Liver (tissue), 9 donors: Measurements from ENCODE around the gene UBA3. TPM values are rescaled to one million over a fixed set of nuclear protein-coding genes. Genes with fewer than 3 reads are reported as not detected.

Experiments used
- DNase-seq: peaks from one replicate; pipeline ENCODE4 v3.0.0-alpha.2; 2017; ENCODE audit warnings: low spot score
- H3K27ac ChIP-seq, 2 donors: one replicate each; pipeline ENCODE4 v1.7.0; 2013; ENCODE audit warnings: inconsistent platforms in 2 of 2, low read length in 2 of 2, control low read depth in 1 of 2, low read depth in 1 of 2, mild to moderate bottlenecking in 1 of 2
- H3K27me3 ChIP-seq, 4 donors: one replicate each; pipeline versions ENCODE4 v1.6.1 to v1.7.0; 2013; ENCODE audit warnings: low read length in 3 of 4, inconsistent platforms in 1 of 4, mild to moderate bottlenecking in 1 of 4, moderate library complexity in 1 of 4; ENCODE audit not compliant: control insufficient read depth in 4 of 4, insufficient read depth in 4 of 4
- H3K36me3 ChIP-seq, 4 donors: one replicate each; pipeline versions ENCODE4 v1.6.1 to v1.7.0; 2013; ENCODE audit warnings: low read length in 3 of 4, mild to moderate bottlenecking in 3 of 4, low read depth in 1 of 4, moderate library complexity in 1 of 4; ENCODE audit not compliant: control insufficient read depth in 4 of 4, insufficient read depth in 3 of 4
- H3K4me1 ChIP-seq, 4 donors: one replicate each; pipeline versions ENCODE4 v1.6.1 to v1.7.0; 2013; ENCODE audit warnings: low read length in 3 of 4, mild to moderate bottlenecking in 3 of 4, moderate library complexity in 1 of 4; ENCODE audit not compliant: control insufficient read depth in 4 of 4, insufficient read depth in 4 of 4
- H3K4me3 ChIP-seq, 3 donors: one replicate each; pipeline versions ENCODE4 v1.6.1 to v1.7.0; 2013; ENCODE audit warnings: low read length in 3 of 3, control low read depth in 1 of 3, low read depth in 1 of 3, mild to moderate bottlenecking in 1 of 3
- H3K9ac ChIP-seq, 2 donors: one replicate each; pipeline ENCODE4 v1.7.0; 2013; ENCODE audit warnings: low read length in 2 of 2, mild to moderate bottlenecking in 2 of 2, moderate library complexity in 2 of 2, control low read depth in 1 of 2, low read depth in 1 of 2
- H3K9me3 ChIP-seq, 4 donors: one replicate each; pipeline versions ENCODE4 v1.6.1 to v1.7.0; 2013; ENCODE audit warnings: low read length in 3 of 4; ENCODE audit not compliant: control insufficient read depth in 4 of 4
- JUND ChIP-seq, 2 donors: IDR thresholded peaks; 2 replicates each; pipeline ENCODE4 v1.6.1; 2016; ENCODE audit warnings: antibody characterized with exemption in 2 of 2
- RAD21 ChIP-seq, 2 donors: IDR thresholded peaks; 2 replicates each; pipeline ENCODE4 v1.6.1; 2016; ENCODE audit warnings: antibody characterized with exemption in 2 of 2, mild to moderate bottlenecking in 2 of 2
- RXRA ChIP-seq, 2 donors: IDR thresholded peaks; 2 replicates each; pipeline ENCODE4 v1.6.1; 2017 to 2018; ENCODE audit warnings: antibody characterized with exemption in 2 of 2, mild to moderate bottlenecking in 1 of 2
- SP1 ChIP-seq: IDR thresholded peaks from 2 replicates; pipeline ENCODE4 v1.6.1; 2018; ENCODE audit warnings: antibody characterized with exemption, mild to moderate bottlenecking
- WGBS: extraction: QIAGEN DNeasy Blood & Tissue Kit; methylation state at CpG from one replicate; pipeline ENCODE4 v1.1.7; 2013; 5-methylcytosine and 5-hydroxymethylcytosine counted together
- polyA plus RNA-seq, 2 donors: library from polyadenylated mRNA; stranded (reverse) in 1 of 2; unstranded in 1 of 2; fragments of 200-250 nt in 1 of 2; fragments of >200 nt in 1 of 2; fragmentation: Nextera tagmentation in 1 of 2; extraction: Ambion mirVana in 1 of 2; gene quantifications; one replicate each; pipeline versions ENCODE4 v1.2.1 to v1.2.3, GENCODE V29; 2013 to 2015
- total RNA-seq, 2 donors: library from RNA; depleted of rRNA; stranded (reverse); fragments of >200 nt; gene quantifications; one replicate each; pipeline ENCODE4 v1.2.3, GENCODE V29; 2014
- TF ChIP-seq, protein P1 (sequence below): IDR thresholded peaks from 2 replicates; pipeline ENCODE4 v1.6.1; 2016; ENCODE audit warnings: antibody characterized with exemption
- TF ChIP-seq, protein P2 (sequence below): fragments of 150-350 bp; IDR thresholded peaks from 2 replicates; pipeline ENCODE4 v1.5.1; 2017; ENCODE audit warnings: improper control_type of control experiment, low read depth, low read length; ENCODE audit not compliant: missing input control
- donor health status: healthy.
- donor health status: healthy.
- donor health status: healthy.
- donor health status: healthy.
- donor health status: healthy.

Gene UBA3
- total and polyA plus RNA-seq, 4 donors, result 13.1 to 34.4 (median 26.4) TPM

DNA sequence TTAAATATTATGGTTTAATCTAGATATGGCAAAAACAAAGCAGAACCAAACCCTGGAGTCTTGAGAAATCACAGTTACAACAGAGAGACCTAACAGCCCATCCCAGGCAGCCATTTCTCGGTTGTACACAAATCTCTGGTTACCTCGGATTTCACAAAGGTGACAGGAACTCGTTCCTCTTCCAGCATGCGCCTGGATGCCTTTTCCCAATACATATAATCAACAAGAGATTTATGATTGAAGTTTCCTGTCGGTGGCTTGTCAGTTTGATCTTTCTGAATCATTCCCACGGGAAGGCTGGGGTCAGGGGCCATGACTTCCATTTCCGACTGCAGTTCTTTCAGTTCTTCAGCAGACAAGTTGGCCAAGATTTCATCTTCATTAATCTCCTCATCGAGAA is 41.8 kb upstream of the UBA3 start (continued):
- TF ChIP-seq, protein P1, sequence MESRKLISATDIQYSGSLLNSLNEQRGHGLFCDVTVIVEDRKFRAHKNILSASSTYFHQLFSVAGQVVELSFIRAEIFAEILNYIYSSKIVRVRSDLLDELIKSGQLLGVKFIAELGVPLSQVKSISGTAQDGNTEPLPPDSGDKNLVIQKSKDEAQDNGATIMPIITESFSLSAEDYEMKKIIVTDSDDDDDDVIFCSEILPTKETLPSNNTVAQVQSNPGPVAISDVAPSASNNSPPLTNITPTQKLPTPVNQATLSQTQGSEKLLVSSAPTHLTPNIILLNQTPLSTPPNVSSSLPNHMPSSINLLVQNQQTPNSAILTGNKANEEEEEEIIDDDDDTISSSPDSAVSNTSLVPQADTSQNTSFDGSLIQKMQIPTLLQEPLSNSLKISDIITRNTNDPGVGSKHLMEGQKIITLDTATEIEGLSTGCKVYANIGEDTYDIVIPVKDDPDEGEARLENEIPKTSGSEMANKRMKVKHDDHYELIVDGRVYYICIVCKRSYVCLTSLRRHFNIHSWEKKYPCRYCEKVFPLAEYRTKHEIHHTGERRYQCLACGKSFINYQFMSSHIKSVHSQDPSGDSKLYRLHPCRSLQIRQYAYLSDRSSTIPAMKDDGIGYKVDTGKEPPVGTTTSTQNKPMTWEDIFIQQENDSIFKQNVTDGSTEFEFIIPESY, result no peak
- TF ChIP-seq SP1, result no peak

DNA sequence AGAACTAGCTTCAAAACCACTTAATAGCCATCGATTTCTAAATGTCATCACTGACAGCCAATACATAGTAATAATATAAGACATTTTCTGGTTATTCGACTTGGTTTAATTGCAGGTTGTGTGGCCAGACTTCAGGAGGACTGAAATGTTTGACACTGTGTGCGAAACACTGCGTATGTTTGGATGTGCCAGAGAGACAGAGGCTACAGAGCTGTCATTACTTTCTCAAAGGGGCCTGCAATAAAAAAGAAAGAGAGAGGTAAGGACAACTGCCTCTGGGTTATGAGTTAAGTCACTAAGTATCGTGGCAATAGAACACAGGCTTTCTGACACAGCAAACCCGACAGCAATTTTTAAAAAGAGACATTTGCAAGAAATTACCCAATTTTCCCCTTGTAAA is 41.3 kb upstream of the UBA3 start:
- H3K27ac ChIP-seq, result no peak overlapping the region

DNA sequence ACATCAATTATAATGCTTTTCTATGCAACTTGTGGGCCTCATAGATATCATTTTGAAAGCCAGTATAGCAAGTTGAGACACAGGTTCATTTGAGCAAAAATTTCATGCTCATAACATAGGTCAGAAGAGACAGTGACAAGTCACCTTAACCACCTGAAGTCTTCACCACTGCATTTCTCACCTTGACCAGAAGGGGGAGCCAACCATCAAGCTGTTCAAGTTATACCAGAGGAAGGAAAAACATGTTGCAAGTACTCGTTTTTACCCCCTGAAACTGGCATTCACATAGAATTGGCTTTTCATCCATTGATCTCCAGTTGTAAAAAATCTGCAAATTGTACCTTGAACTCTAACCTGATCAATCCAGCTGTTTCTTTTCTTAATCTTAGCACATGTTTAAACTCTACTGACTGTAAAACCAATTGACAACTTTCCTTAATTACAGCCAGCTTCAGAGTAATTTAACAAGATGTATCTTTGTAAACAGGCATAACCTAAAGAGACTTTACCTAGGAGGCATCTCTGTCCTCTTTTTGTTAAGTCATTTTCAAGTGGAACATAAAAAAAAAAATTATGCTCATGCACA is 40.8 kb upstream of the UBA3 start:
- H3K27me3 ChIP-seq, result no peaks in the 10 kb centered on the region
- no peaks in the 10 kb centered on the region for H3K4me1 ChIP-seq
- TF ChIP-seq RAD21 (IDR thresholded peaks at IDR 0.05) (peak; percentile 88 to 93), JUND (IDR thresholded peaks at IDR 0.05) (no peak)
- TF ChIP-seq, protein P2, sequence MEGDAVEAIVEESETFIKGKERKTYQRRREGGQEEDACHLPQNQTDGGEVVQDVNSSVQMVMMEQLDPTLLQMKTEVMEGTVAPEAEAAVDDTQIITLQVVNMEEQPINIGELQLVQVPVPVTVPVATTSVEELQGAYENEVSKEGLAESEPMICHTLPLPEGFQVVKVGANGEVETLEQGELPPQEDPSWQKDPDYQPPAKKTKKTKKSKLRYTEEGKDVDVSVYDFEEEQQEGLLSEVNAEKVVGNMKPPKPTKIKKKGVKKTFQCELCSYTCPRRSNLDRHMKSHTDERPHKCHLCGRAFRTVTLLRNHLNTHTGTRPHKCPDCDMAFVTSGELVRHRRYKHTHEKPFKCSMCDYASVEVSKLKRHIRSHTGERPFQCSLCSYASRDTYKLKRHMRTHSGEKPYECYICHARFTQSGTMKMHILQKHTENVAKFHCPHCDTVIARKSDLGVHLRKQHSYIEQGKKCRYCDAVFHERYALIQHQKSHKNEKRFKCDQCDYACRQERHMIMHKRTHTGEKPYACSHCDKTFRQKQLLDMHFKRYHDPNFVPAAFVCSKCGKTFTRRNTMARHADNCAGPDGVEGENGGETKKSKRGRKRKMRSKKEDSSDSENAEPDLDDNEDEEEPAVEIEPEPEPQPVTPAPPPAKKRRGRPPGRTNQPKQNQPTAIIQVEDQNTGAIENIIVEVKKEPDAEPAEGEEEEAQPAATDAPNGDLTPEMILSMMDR, result peak; percentile 91
- no peaks in the 10 kb centered on the region for H3K9me3 ChIP-seq
- WGBS, result 1% methylated on average over 1 of the region's 1 CpG
- no peak overlapping the region for H3K9ac ChIP-seq
- H3K27ac ChIP-seq, result no peak overlapping the region
- H3K36me3 ChIP-seq, result no peaks in the 10 kb centered on the region
- peak; percentile 77 for DNase-seq
- no peak overlapping the region for H3K4me3 ChIP-seq

More for the DNA sequence above, 41.3 kb upstream of the UBA3 start:
- Histone ChIP-seq H3K4me1 (no peaks in the 10 kb centered on the region), H3K9ac (no peak overlapping the region), H3K27me3 (no peaks in the 10 kb centered on the region), H3K4me3 (no peak overlapping the region), H3K36me3 (no peaks in the 10 kb centered on the region), H3K9me3 (no peaks in the 10 kb centered on the region)
- WGBS, result 84% methylated on average over 6 of the region's 6 CpGs
- DNase-seq, result no peak
- TF ChIP-seq, protein P1, result no peak
- TF ChIP-seq, protein P2, result no peak
- no peak for TF ChIP-seq RXRA (IDR thresholded peaks at IDR 0.05)
